BLaER1 (cell line): Measurements from ENCODE around the gene ENTPD7.

Experiments used
- H3K27ac ChIP-seq: shearing (Covaris generic); formaldehyde crosslinking; 2 replicates; pipeline ENCODE4 v1.8.1; 2022
- H3K27me3 ChIP-seq: shearing (Covaris generic); formaldehyde crosslinking; 2 replicates; pipeline ENCODE4 v1.8.1; 2022
- H3K36me3 ChIP-seq: shearing (Covaris generic); formaldehyde crosslinking; 2 replicates; pipeline ENCODE4 v1.8.1; 2022
- H3K4me1 ChIP-seq: shearing (Covaris generic); formaldehyde crosslinking; 2 replicates; pipeline ENCODE4 v1.8.1; 2022
- H3K4me2 ChIP-seq: shearing (Covaris generic); formaldehyde crosslinking; 2 replicates; pipeline ENCODE4 v1.8.1; 2022
- H3K4me3 ChIP-seq: shearing (Covaris generic); formaldehyde crosslinking; 2 replicates; pipeline ENCODE4 v1.8.1; 2022
- H3K9ac ChIP-seq: shearing (Covaris generic); formaldehyde crosslinking; 2 replicates; pipeline ENCODE4 v1.8.1; 2022
- H3K9me3 ChIP-seq: shearing (Covaris generic); formaldehyde crosslinking; 2 replicates; pipeline ENCODE4 v1.8.1; 2022
- H4K20me1 ChIP-seq: shearing (Covaris generic); formaldehyde crosslinking; 2 replicates; pipeline ENCODE4 v1.8.1; 2022
- Cebpa-rat ChIP-seq: shearing (Covaris generic); IDR thresholded peaks from 2 replicates; pipeline ENCODE4 v1.8.1; 2022

ENTPD7 gene

GRCh38 chr10:99647601-99648151 is 11.6 kb upstream of the ENTPD7 start:
- Histone ChIP-seq H4K20me1 (no peaks in the 10 kb centered on the region), H3K4me3 (no peak overlapping the region), H3K4me1 (no peaks in the 10 kb centered on the region), H3K27ac (no peak overlapping the region), H3K9me3 (no peaks in the 10 kb centered on the region), H3K4me2 (no peak overlapping the region), H3K9ac (no peak overlapping the region), H3K27me3 (no peaks in the 10 kb centered on the region), H3K36me3 (no peaks in the 10 kb centered on the region)
- no peak for TF ChIP-seq Cebpa-rat

DNA sequence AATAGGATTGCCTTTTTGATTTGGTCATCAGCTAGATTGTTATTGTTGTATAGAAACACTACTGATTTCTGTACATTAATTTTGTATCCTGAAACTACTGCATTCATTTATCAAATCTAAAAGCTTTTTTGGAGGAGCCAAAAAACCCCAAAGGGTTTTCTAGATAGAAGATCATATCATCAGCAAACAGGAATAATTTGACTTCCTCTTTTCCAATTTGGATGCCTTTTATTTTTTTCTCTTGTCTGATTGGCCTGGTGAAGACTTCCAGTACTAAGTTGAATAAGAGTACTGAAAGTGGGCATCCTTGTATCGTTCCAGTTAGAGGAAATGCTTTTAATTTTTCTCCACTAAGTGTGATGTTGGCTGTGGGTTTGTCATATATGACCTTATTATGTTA is 10.6 kb upstream of the ENTPD7 start:
- Histone ChIP-seq H3K27me3 (no peaks in the 10 kb centered on the region), H3K9me3 (no peaks in the 10 kb centered on the region), H3K27ac (no peak overlapping the region), H3K4me1 (no peaks in the 10 kb centered on the region), H3K36me3 (no peaks in the 10 kb centered on the region), H3K4me3 (no peak overlapping the region), H3K4me2 (no peak overlapping the region), H4K20me1 (no peaks in the 10 kb centered on the region), H3K9ac (no peak overlapping the region)
- TF ChIP-seq Cebpa-rat, result no peak

- Histone ChIP-seq H3K27me3 (no peaks in the 10 kb centered on the region), H3K36me3 (no peaks in the 10 kb centered on the region), H3K9me3 (no peaks in the 10 kb centered on the region), H3K9ac (no peak overlapping the region), H3K4me2 (no peak overlapping the region), H3K27ac (no peak overlapping the region), H4K20me1 (no peaks in the 10 kb centered on the region), H3K4me1 (no peaks in the 10 kb centered on the region), H3K4me3 (no peak overlapping the region)
- no peak for TF ChIP-seq Cebpa-rat
Observed at GRCh38 chr10:99652800-99653390, 6.4 kb upstream of the ENTPD7 start.

- peaks cover 9% of the 10 kb centered on the region for H3K9me3 ChIP-seq
- H4K20me1 ChIP-seq, result no peaks in the 10 kb centered on the region
- H3K27me3 ChIP-seq, result no peaks in the 10 kb centered on the region
- no peak overlapping the region for H3K4me3 ChIP-seq
- H3K4me1 ChIP-seq, result no peaks in the 10 kb centered on the region
- H3K4me2 ChIP-seq, result no peak overlapping the region
- no peak overlapping the region for H3K9ac ChIP-seq
- no peaks in the 10 kb centered on the region for H3K36me3 ChIP-seq
- no peak for TF ChIP-seq Cebpa-rat
- H3K27ac ChIP-seq, result no peak overlapping the region
Observed at GRCh38 chr10:99654390-99655175, 4.7 kb upstream of the ENTPD7 start.

DNA sequence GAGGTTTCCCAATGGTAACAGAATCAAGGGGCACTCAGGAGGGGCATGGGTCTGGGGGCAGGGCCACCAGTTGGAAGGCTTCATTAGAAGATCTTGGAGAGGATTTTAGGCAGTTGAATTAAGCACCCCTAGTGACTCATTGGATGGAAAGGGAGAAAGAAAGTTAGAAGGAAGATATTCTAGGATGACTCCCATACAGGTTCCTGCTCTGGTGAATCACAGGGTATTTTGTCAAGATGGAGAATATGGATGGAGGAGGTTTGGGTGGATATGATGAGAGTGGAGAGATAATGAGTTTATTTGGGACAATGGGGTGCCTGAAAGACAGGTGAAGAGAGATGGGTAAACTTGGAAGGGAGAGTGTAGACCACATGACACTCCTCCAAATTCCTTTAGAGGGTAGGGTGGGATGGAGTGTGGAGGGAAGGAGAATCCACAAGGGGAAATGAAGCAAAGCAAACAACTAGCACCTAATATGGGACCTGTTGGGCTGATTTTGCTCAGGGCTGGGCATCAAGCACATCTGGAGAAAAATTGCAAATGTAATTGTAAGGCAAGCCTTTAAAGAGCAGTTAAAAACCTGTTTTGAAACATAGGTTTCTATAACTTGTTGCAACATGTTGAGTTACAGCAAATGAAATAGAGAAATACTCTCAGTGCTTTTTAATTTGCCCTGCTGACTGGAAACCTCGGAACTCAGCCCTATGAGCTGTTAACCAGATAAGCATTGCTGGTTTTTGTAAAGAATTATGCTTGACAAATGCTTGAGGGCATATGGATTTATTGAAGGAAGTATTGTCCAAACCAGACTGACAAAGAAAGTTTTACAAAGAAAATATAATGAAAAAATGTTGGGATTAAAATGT is 2.9 kb upstream of the ENTPD7 start:
- Histone ChIP-seq H3K36me3 (no peaks in the 10 kb centered on the region), H3K4me3 (no peak overlapping the region), H3K4me2 (no peak overlapping the region), H3K9me3 (peaks cover 9% of the 10 kb centered on the region), H3K27me3 (no peaks in the 10 kb centered on the region), H4K20me1 (no peaks in the 10 kb centered on the region), H3K9ac (no peak overlapping the region), H3K4me1 (no peaks in the 10 kb centered on the region), H3K27ac (no peak overlapping the region)
- TF ChIP-seq Cebpa-rat, result no peak

GRCh38 chr10:99658622-99659030 is 683 bp upstream of the ENTPD7 start:
- Histone ChIP-seq H3K27ac (no peak overlapping the region), H3K27me3 (no peaks in the 10 kb centered on the region), H4K20me1 (no peaks in the 10 kb centered on the region), H3K36me3 (no peaks in the 10 kb centered on the region), H3K9me3 (peaks cover 9% of the 10 kb centered on the region), H3K4me1 (no peaks in the 10 kb centered on the region), H3K9ac (no peak overlapping the region), H3K4me2 (no peak overlapping the region), H3K4me3 (no peak overlapping the region)
- TF ChIP-seq Cebpa-rat, result no peak

DNA sequence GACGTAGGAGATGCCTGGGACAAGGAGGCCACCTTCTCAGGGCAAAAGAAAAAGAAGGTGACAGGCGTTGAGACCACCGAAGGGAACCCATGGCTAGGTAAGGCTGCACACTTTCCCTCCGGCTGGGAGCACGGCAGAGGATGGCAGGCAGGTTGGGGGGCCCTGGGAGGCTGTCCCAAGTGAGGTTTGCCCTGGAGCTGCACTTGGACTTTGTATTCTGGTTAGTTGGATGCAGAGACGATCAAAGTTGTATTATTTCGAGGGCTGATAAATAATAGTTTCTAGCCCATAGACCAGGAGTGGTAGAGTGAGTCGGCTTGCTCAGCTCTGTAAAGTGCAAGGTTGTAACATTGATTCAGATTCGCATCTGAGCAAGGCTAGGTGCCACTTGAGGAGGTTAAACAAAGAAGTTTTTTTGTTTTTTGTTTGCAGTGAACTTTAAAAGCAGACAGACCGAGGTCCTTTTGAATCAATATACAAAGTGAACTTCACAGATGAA is 608 bp downstream of the ENTPD7 start:
- Histone ChIP-seq H3K27me3 (no peaks in the 10 kb centered on the region), H4K20me1 (no peaks in the 10 kb centered on the region), H3K4me1 (no peaks in the 10 kb centered on the region), H3K9me3 (peaks cover 9% of the 10 kb centered on the region), H3K36me3 (no peaks in the 10 kb centered on the region), H3K4me2 (no peak overlapping the region), H3K27ac (no peak overlapping the region), H3K4me3 (no peak overlapping the region), H3K9ac (no peak overlapping the region)
- no peak for TF ChIP-seq Cebpa-rat

GRCh38 chr10:99660662-99661376 is 1.5 kb downstream of the ENTPD7 start:
- peaks cover 9% of the 10 kb centered on the region for H3K9me3 ChIP-seq
- no peaks in the 10 kb centered on the region for H3K36me3 ChIP-seq
- H3K27ac ChIP-seq, result no peak overlapping the region

GRCh38 chr10:99661377-99661763 is 2.1 kb downstream of the ENTPD7 start:
- Histone ChIP-seq H4K20me1 (no peaks in the 10 kb centered on the region), H3K27me3 (no peaks in the 10 kb centered on the region), H3K9me3 (peaks cover 9% of the 10 kb centered on the region), H3K4me3 (no peak overlapping the region), H3K36me3 (no peaks in the 10 kb centered on the region), H3K27ac (no peak overlapping the region), H3K9ac (no peak overlapping the region), H3K4me1 (no peaks in the 10 kb centered on the region), H3K4me2 (no peak overlapping the region)
- TF ChIP-seq Cebpa-rat, result no peak

More at GRCh38 chr10:99660662-99661376, 1.5 kb downstream of the ENTPD7 start:
- Histone ChIP-seq H3K4me1 (no peaks in the 10 kb centered on the region), H3K27me3 (no peaks in the 10 kb centered on the region), H3K9ac (no peak overlapping the region), H3K4me3 (no peak overlapping the region), H3K4me2 (no peak overlapping the region), H4K20me1 (no peaks in the 10 kb centered on the region)
- TF ChIP-seq Cebpa-rat, result no peak
